ENCODE data around the gene ANKMY1. TPM values are rescaled to one million over a fixed set of nuclear protein-coding genes. Genes with fewer than 3 reads are reported as not detected.
A peak's percentile ranks its signal among the peaks of the same experiment; 100 is the strongest.
"Not testable (repeated sequence)": the region's sequence is repeated elsewhere in the genome, so short reads cannot be mapped to it uniquely, and the experiment has no call there.

The ANKMY1 gene
- total RNA-seq, 4 donors from 2014 or later, result 9.1 to 10.9 (median 10.2) TPM

DNA sequence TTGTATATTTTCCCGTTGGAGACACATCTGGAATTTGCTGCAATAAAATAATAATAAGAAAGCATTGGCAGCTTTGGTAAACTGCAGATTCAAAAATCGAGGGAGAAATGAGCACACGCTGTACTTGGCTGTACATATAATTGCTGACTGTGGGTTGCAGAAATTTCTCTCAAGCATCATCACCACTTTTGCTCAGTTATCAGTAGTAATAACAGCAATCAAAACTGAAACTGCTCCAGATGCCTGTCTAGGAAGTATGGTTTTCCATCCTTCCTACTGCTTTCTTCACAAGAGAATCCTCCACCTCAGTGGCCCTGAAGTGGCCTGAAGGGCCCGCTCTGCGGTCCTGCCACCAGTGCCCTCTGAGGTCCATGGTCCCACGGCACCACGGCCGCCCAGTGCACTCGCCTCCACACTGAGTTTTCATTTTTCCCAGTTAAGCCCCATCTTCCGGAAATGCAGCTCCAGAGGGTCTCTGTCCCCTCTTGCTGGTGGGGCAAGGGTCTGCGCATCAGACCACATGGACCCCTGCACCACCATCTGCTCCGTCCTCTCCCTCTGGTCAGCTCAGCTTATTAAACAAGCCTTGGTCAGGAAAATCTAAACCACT is 6.3 kb upstream of the ANKMY1 start:
- Histone ChIP-seq H3K9me3 (no peaks in the 10 kb centered on the region), H3K27me3 (no peaks in the 10 kb centered on the region), H3K4me1 (peaks cover 53 to 73% (median 63%) of the 10 kb centered on the region in 4 donors), H3K36me3 (peaks cover 0 to 5% (median 2%) of the 10 kb centered on the region in 4 donors), H3K4me3 (no peak overlapping the region), H3K27ac (replicated peaks in 1 of 4) (no peak overlapping the region)
- intact Hi-C loops (cut with DNase I), result loop anchor here (10.0 kb wide), 1 partner anchor 129 kb away; the partner anchor contains the start of gene GPC1
- TF ChIP-seq EP300 (IDR thresholded peaks at IDR 0.05) (no peak), POLR2AphosphoS5 (IDR thresholded peaks at IDR 0.05) (no peak), POLR2A (IDR thresholded peaks at IDR 0.05; ENCODE audit: low read depth) (no peak)
- TF ChIP-seq, protein P1, sequence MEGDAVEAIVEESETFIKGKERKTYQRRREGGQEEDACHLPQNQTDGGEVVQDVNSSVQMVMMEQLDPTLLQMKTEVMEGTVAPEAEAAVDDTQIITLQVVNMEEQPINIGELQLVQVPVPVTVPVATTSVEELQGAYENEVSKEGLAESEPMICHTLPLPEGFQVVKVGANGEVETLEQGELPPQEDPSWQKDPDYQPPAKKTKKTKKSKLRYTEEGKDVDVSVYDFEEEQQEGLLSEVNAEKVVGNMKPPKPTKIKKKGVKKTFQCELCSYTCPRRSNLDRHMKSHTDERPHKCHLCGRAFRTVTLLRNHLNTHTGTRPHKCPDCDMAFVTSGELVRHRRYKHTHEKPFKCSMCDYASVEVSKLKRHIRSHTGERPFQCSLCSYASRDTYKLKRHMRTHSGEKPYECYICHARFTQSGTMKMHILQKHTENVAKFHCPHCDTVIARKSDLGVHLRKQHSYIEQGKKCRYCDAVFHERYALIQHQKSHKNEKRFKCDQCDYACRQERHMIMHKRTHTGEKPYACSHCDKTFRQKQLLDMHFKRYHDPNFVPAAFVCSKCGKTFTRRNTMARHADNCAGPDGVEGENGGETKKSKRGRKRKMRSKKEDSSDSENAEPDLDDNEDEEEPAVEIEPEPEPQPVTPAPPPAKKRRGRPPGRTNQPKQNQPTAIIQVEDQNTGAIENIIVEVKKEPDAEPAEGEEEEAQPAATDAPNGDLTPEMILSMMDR (IDR thresholded peaks at IDR 0.05), result no peak
- 92% methylated on average over 12 of the region's 12 CpGs for WGBS
- DNase-seq (ENCODE audit: extremely low spot score), result no peak

- DNase-seq (ENCODE audit: extremely low spot score); H3K36me3 ChIP-seq; H3K27ac ChIP-seq (replicated peaks in 1 of 4); H3K9me3 ChIP-seq; H3K4me3 ChIP-seq; H3K27me3 ChIP-seq: not testable (repeated sequence)
- WGBS, result 93% methylated on average over 17 of the region's 17 CpGs
- intact Hi-C loops (cut with DNase I), result loop anchor here (10.0 kb wide), 1 partner anchor 128 kb away; the partner anchor contains the start of gene GPC1
- H3K4me1 ChIP-seq, result peaks cover 61 to 77% (median 67%) of the 10 kb centered on the region in 4 donors
Observed at GRCh38 chr2:240563231-240563630, 5.4 kb upstream of the ANKMY1 start.

DNA sequence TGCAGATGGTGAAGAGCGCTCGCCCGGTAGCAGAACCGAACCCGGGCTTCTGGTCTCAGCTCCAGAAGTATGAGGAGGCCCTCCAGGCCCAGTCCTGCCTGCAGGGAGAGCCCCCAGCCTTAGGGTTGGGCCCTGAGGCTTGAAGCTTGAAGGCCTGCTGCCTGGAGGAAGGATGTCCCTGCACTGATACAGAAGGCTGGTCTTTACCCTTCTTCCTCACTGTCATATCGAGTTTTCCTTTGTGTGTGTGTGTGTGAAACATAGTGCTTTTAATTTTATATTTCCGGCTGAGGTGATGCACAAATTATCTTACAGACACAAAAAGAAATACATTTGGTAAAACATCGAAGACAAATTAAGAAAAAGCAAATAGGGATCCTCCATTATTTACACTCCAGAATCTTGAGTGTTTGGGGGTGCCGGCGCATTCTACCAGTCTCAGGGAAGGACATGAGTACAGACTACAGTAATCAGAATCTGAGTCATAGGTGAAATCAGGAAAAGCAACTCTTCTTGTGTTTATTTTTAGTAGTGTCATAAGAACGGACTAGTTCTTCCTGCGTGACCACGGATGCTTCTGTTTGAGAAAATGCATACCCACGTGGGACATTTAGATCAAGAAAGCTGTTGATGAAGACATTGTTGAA is 3.7 kb upstream of the ANKMY1 start:
- DNase-seq (ENCODE audit: extremely low spot score), result no peak
- intact Hi-C loops (cut with DNase I), result loop anchor here (10.0 kb wide), 1 partner anchor 127 kb away; the partner anchor contains the start of gene GPC1
- H3K4me3 ChIP-seq, result peak overlapping the region; percentile 73 to 90 (median 87)

DNA sequence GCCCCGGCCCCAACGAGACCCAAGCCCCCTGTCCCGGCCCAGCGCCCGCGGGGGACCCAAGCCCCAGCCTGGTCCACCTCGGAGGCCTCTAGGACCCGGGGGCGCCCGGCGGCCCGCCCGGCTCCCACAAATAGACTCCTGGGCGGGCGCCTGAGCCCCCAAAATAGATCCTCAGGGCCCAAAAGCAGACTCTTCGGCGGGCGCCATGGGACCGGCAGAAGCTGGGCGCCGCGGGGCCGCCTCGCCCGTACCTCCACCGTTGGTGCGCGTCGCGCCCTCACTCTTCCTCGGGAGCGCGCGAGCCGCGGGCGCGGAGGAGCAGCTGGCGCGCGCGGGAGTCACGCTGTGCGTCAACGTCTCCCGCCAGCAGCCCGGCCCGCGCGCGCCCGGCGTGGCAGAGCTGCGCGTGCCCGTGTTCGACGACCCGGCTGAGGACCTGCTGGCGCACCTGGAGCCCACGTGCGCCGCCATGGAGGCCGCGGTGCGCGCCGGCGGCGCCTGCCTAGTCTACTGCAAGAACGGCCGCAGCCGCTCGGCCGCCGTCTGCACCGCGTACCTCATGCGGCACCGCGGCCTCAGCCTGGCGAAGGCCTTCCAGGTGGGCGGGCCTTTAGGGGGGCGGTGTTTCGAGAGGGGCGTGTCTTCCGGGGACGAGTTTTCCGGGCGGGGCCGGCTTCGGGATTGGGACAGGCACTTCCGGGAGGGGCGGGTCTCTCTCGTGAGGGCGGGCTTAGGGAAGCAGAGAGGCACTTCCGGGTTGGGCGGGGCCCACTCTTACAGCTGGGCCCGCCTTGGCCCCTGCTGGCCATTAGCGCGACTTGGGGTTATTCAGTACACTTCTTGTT is 2.9 kb upstream of the ANKMY1 start:
- Histone ChIP-seq H3K9me3 (no peaks in the 10 kb centered on the region), H3K36me3 (peaks cover 0 to 5% (median 2%) of the 10 kb centered on the region in 4 donors), H3K4me3 (peak overlapping the region; percentile 73 to 90 (median 87)), H3K27me3 (peaks cover 0 to 19% (median 0%) of the 10 kb centered on the region in 4 donors), H3K4me1 (peaks cover 53 to 70% (median 60%) of the 10 kb centered on the region in 4 donors), H3K27ac (replicated peaks in 1 of 4) (peak overlapping the region; percentile 98 to 100 (median 98))
- WGBS, result no CpG with 5 or more reads among the region's 101 CpGs
- TF ChIP-seq, protein P1 (IDR thresholded peaks at IDR 0.05), result peak in 2 of 3 experiments; percentile 43 to 47
- peak; percentile 1 for TF ChIP-seq POLR2A (IDR thresholded peaks at IDR 0.05; ENCODE audit: low read depth)
- TF ChIP-seq POLR2AphosphoS5 (IDR thresholded peaks at IDR 0.05), result peak; percentile 78 to 88
- no peak for TF ChIP-seq EP300 (IDR thresholded peaks at IDR 0.05)
- intact Hi-C loops (cut with DNase I), result loop anchor here (10.0 kb wide), 1 partner anchor 126 kb away; the partner anchor contains the start of gene GPC1
- DNase-seq (ENCODE audit: extremely low spot score), result peak; percentile 100

More for the DNA sequence above, 3.7 kb upstream of the ANKMY1 start:
- TF ChIP-seq POLR2AphosphoS5 (IDR thresholded peaks at IDR 0.05), result no peak
- TF ChIP-seq, protein P1 (IDR thresholded peaks at IDR 0.05), result no peak
- TF ChIP-seq EP300 (IDR thresholded peaks at IDR 0.05), result no peak
- TF ChIP-seq POLR2A (IDR thresholded peaks at IDR 0.05; ENCODE audit: low read depth), result no peak
- Histone ChIP-seq H3K27me3 (peaks cover 0 to 17% (median 0%) of the 10 kb centered on the region in 4 donors), H3K4me1 (peaks cover 60 to 78% (median 67%) of the 10 kb centered on the region in 4 donors), H3K27ac (replicated peaks in 1 of 4) (peak overlapping the region; percentile 98 to 100 (median 98)), H3K36me3 (peaks cover 0 to 5% (median 2%) of the 10 kb centered on the region in 4 donors), H3K9me3 (no peaks in the 10 kb centered on the region)
- 38% methylated on average over 9 of the region's 14 CpGs for WGBS
